Prostate gland (tissue), 1 donor: Measurements from ENCODE around the gene ZC3H7A.

Experiments used
- POLR2A ChIP-seq: fragments of 450-650 bp; IDR thresholded peaks from one replicate; pipeline ENCODE4 v1.6.1; 2016; ENCODE audit warnings: antibody characterized with exemption, mild to moderate bottlenecking
- POLR2AphosphoS5 ChIP-seq: sonication (generic); formaldehyde crosslinking; IDR thresholded peaks from one replicate; pipeline ENCODE4 v1.6.1; 2017; ENCODE audit warnings: antibody characterized with exemption

DNA sequence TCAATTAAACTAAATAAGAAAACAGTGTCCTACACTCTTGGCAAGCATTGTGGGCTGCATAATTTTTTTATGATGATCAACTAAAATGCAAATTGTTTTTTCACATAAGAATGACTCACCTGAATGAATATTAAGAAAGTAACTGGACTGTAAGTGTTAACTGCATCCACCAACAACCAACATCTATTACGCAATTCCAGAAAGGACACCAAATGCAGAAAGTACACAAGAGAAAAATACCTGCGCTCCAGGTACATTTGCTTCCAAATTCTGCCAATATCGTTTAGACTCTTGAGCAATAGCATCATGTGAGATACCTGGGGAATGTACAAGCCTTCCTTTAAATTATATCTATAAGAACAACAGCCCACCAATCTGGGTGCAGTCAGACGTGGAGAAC lies 34.6 kb downstream of the ZC3H7A start:
- TF ChIP-seq POLR2A, result no peak
- TF ChIP-seq POLR2AphosphoS5, result peak; percentile 11
